ENCODE measurements around the gene B3GNT7. TPM values are rescaled to one million over a fixed set of nuclear protein-coding genes. Genes with fewer than 3 reads are reported as not detected.
"Not testable (repeated sequence)": the region's sequence is repeated elsewhere in the genome, so short reads cannot be mapped to it uniquely, and the experiment has no call there.

Gene B3GNT7
- total RNA-seq, 2 experiments from 2014 or later, result 0.38 to 0.89 TPM

GRCh38 chr2:231399853-231400680 lies 4.6 kb downstream of the B3GNT7 start:
- Histone ChIP-seq H3K27me3 (ENCODE audit: control insufficient read depth in 1 of 2, insufficient read depth in 2 of 2, low read length in 2 of 2) (peaks cover 16% of the 10 kb centered on the region in 2 experiments), H3K36me3 (ENCODE audit: insufficient read depth, low read length) (no peaks in the 10 kb centered on the region), H3K27ac (ENCODE audit: low read depth in 1 of 2, low read length in 2 of 2) (no peak overlapping the region), H3K9me3 (ENCODE audit: control insufficient read depth in 1 of 2, insufficient read depth in 1 of 2, low read length in 2 of 2) (no peaks in the 10 kb centered on the region), H3K4me1 (ENCODE audit: insufficient read depth, low read length) (peaks cover 6% of the 10 kb centered on the region), H3K4me3 (ENCODE audit: low read length) (no peak overlapping the region)
- no peak for ATAC-seq (ENCODE audit: poor library complexity)
- POLR2A ChIA-PET, result no interaction called here
- Mint-ChIP-seq H3K27me3 (peaks cover 25% of the 10 kb centered on the region), H3K27ac (no peak overlapping the region), H3K4me1 (ENCODE audit: low read depth) (no peaks in the 10 kb centered on the region), H3K4me3 (no peak overlapping the region), H3K36me3 (ENCODE audit: low read depth) (no peaks in the 10 kb centered on the region), H3K9me3 (no peaks in the 10 kb centered on the region)
- intact Hi-C loops (cut with DNase I, micrococcal nuclease), result no loop called here
- CTCF ChIA-PET, result no interaction called here
- TF ChIP-seq CTCF (IDR thresholded peaks at IDR 0.05), result no peak
- DNase-seq, result no peak

GRCh38 chr2:231400681-231401080 lies 5.2 kb downstream of the B3GNT7 start:
- H3K27ac Mint-ChIP-seq; POLR2A ChIA-PET; CTCF ChIA-PET; H3K27ac ChIP-seq (ENCODE audit: low read depth in 1 of 2, low read length in 2 of 2); H3K4me1 Mint-ChIP-seq (ENCODE audit: low read depth); H3K36me3 Mint-ChIP-seq (ENCODE audit: low read depth); H3K4me3 ChIP-seq (ENCODE audit: low read length); H3K4me1 ChIP-seq (ENCODE audit: insufficient read depth, low read length); H3K9me3 Mint-ChIP-seq; H3K36me3 ChIP-seq (ENCODE audit: insufficient read depth, low read length); H3K4me3 Mint-ChIP-seq; intact Hi-C loops (cut with DNase I, micrococcal nuclease); ATAC-seq (ENCODE audit: poor library complexity); DNase-seq; H3K9me3 ChIP-seq (ENCODE audit: control insufficient read depth in 1 of 2, insufficient read depth in 1 of 2, low read length in 2 of 2): not testable (repeated sequence)
- peaks cover 23% of the 10 kb centered on the region for H3K27me3 Mint-ChIP-seq
- peaks cover 13 to 14% of the 10 kb centered on the region in 2 experiments for H3K27me3 ChIP-seq (ENCODE audit: control insufficient read depth in 1 of 2, insufficient read depth in 2 of 2, low read length in 2 of 2)

- H3K4me1 Mint-ChIP-seq (ENCODE audit: low read depth), result peaks cover 10% of the 10 kb centered on the region
- H3K4me1 ChIP-seq (ENCODE audit: insufficient read depth, low read length); H3K27ac Mint-ChIP-seq; H3K4me3 ChIP-seq (ENCODE audit: low read length); H3K9me3 ChIP-seq (ENCODE audit: control insufficient read depth in 1 of 2, insufficient read depth in 1 of 2, low read length in 2 of 2); H3K27ac ChIP-seq (ENCODE audit: low read depth in 1 of 2, low read length in 2 of 2); CTCF ChIA-PET; H3K4me3 Mint-ChIP-seq; H3K9me3 Mint-ChIP-seq; H3K36me3 ChIP-seq (ENCODE audit: insufficient read depth, low read length); ATAC-seq (ENCODE audit: poor library complexity); DNase-seq; POLR2A ChIA-PET; intact Hi-C loops (cut with DNase I, micrococcal nuclease); H3K36me3 Mint-ChIP-seq (ENCODE audit: low read depth): not testable (repeated sequence)
- peaks cover 13 to 14% of the 10 kb centered on the region in 2 experiments for H3K27me3 ChIP-seq (ENCODE audit: control insufficient read depth in 1 of 2, insufficient read depth in 2 of 2, low read length in 2 of 2)
- H3K27me3 Mint-ChIP-seq, result peaks cover 23% of the 10 kb centered on the region
These were observed 5.6 kb downstream of the B3GNT7 start for GRCh38 chr2:231401101-231401500.

- POLR2A ChIA-PET, result not testable (repeated sequence)
These were observed 8.1 kb downstream of the B3GNT7 start for GRCh38 chr2:231403421-231404182.

GRCh38 chr2:231404183-231404578 lies 8.7 kb downstream of the B3GNT7 start:
- H3K9me3 ChIP-seq (ENCODE audit: control insufficient read depth in 1 of 2, insufficient read depth in 1 of 2, low read length in 2 of 2); CTCF ChIA-PET; H3K9me3 Mint-ChIP-seq; H3K4me3 Mint-ChIP-seq; H3K36me3 ChIP-seq (ENCODE audit: insufficient read depth, low read length); DNase-seq; H3K27ac ChIP-seq (ENCODE audit: low read depth in 1 of 2, low read length in 2 of 2); H3K27me3 ChIP-seq (ENCODE audit: control insufficient read depth in 1 of 2, insufficient read depth in 2 of 2, low read length in 2 of 2); H3K4me3 ChIP-seq (ENCODE audit: low read length); H3K4me1 ChIP-seq (ENCODE audit: insufficient read depth, low read length); H3K27me3 Mint-ChIP-seq; H3K27ac Mint-ChIP-seq; POLR2A ChIA-PET; H3K36me3 Mint-ChIP-seq (ENCODE audit: low read depth); ATAC-seq (ENCODE audit: poor library complexity): not testable (repeated sequence)
- intact Hi-C loops (cut with DNase I, micrococcal nuclease), result loop anchor here in 1 of 2 experiments (2.0 kb wide), 1 partner anchor 299 kb away; no protein-coding TSS in a partner anchor
- H3K4me1 Mint-ChIP-seq (ENCODE audit: low read depth), result peaks cover 21% of the 10 kb centered on the region

More at GRCh38 chr2:231403421-231404182, 8.1 kb downstream of the B3GNT7 start:
- H3K36me3 ChIP-seq (ENCODE audit: insufficient read depth, low read length); ATAC-seq (ENCODE audit: poor library complexity); H3K4me1 ChIP-seq (ENCODE audit: insufficient read depth, low read length); H3K4me3 ChIP-seq (ENCODE audit: low read length); H3K27me3 Mint-ChIP-seq; H3K9me3 Mint-ChIP-seq; H3K4me3 Mint-ChIP-seq; H3K36me3 Mint-ChIP-seq (ENCODE audit: low read depth); DNase-seq; H3K27me3 ChIP-seq (ENCODE audit: control insufficient read depth in 1 of 2, insufficient read depth in 2 of 2, low read length in 2 of 2); H3K27ac ChIP-seq (ENCODE audit: low read depth in 1 of 2, low read length in 2 of 2); H3K9me3 ChIP-seq (ENCODE audit: control insufficient read depth in 1 of 2, insufficient read depth in 1 of 2, low read length in 2 of 2); CTCF ChIA-PET; H3K27ac Mint-ChIP-seq: not testable (repeated sequence)
- intact Hi-C loops (cut with DNase I, micrococcal nuclease), result loop anchor here in 1 of 2 experiments (2.0 kb wide), 1 partner anchor 299 kb away; no protein-coding TSS in a partner anchor
- H3K4me1 Mint-ChIP-seq (ENCODE audit: low read depth), result peaks cover 21% of the 10 kb centered on the region

Measured in CD4-positive, alpha-beta T cell (primary cell).